ENCODE measurements around the gene TPRG1L.

- TF ChIP-seq CTCF (IDR thresholded peaks at IDR 0.05; ENCODE audit: low read length) = no peak
- no peak for TF ChIP-seq EZH2 (IDR thresholded peaks at IDR 0.05; ENCODE audit: borderline replicate concordance, low read length)
Measured at GRCh38 chr1:3616861-3617260, 8.0 kb upstream of the TPRG1L start.

Measured in OCI-LY1 (cell line).